Esophagus muscularis mucosa (tissue), 4 donors: ENCODE data around the gene FDX2. TPM values are rescaled to one million over a fixed set of nuclear protein-coding genes. Genes with fewer than 3 reads are reported as not detected.
A peak's percentile ranks its signal among the peaks of the same experiment; 100 is the strongest.

Experiments used
- DNase-seq: peaks from one replicate; pipeline ENCODE4 v3.0.0-alpha.2; 2017; ENCODE audit errors: extremely low spot score
- H3K27ac ChIP-seq, 4 donors: fragments of 200-600 bp; sonication (generic); replicated peaks in 1 of 4; 1 replicate in 3 of 4; 2 replicates in 1 of 4; pipeline ENCODE4 v1.5.1; 2016 to 2019; ENCODE audit warnings: mild to moderate bottlenecking in 1 of 4
- H3K27me3 ChIP-seq, 4 donors: fragments of 200-600 bp; sonication (generic); one replicate each; pipeline versions ENCODE4 v1.5.1 to v1.6.0; 2016 to 2019
- H3K36me3 ChIP-seq, 4 donors: fragments of 200-600 bp; sonication (generic); one replicate each; pipeline ENCODE4 v1.5.1; 2016 to 2019
- H3K4me1 ChIP-seq, 4 donors: fragments of 200-600 bp; sonication (generic); one replicate each; pipeline ENCODE4 v1.5.1; 2016 to 2019
- H3K4me3 ChIP-seq, 4 donors: fragments of 200-600 bp; sonication (generic); 1 replicate in 2 of 4; 2 replicates in 2 of 4; pipeline ENCODE4 v1.5.1; 2016 to 2019; ENCODE audit warnings: mild to moderate bottlenecking in 4 of 4, moderate library complexity in 1 of 4
- H3K9me3 ChIP-seq, 4 donors: fragments of 200-600 bp; sonication (generic); 1 replicate in 3 of 4; 2 replicates in 1 of 4; pipeline ENCODE4 v1.5.1; 2016 to 2019
- CTCF ChIP-seq, 3 experiments: fragments of 200-600 bp in 2 of 3; fragments of 450-650 bp in 1 of 3; sonication (generic) in 2 of 3; IDR thresholded peaks; one replicate each; pipeline ENCODE4 v1.5.1; 2017 to 2019; ENCODE audit warnings: antibody characterized with exemption in 3 of 3, mild to moderate bottlenecking in 2 of 3, moderate library complexity in 1 of 3
- EP300 ChIP-seq: sonication (generic); formaldehyde crosslinking; IDR thresholded peaks from one replicate; pipeline ENCODE4 v1.6.1; 2017; ENCODE audit warnings: antibody characterized with exemption
- POLR2A ChIP-seq: fragments of 450-650 bp; IDR thresholded peaks from one replicate; pipeline ENCODE4 v1.6.1; 2017; ENCODE audit warnings: antibody characterized with exemption, moderate library complexity, mild to moderate bottlenecking, low read depth
- POLR2AphosphoS5 ChIP-seq, 2 donors: sonication (generic); formaldehyde crosslinking; IDR thresholded peaks; one replicate each; pipeline ENCODE4 v1.6.1; 2017; ENCODE audit warnings: antibody characterized with exemption in 2 of 2
- WGBS: methylation state at CpG from one replicate; pipeline ENCODE4 v1.1.5; 2018; 5-methylcytosine and 5-hydroxymethylcytosine counted together
- intact Hi-C: fragments of 100-400 bp; cut with DNase I; formaldehyde crosslinking; loops from one replicate; pipeline ENCODE4 v1.15.1; 2023
- total RNA-seq, 4 donors: library from RNA; depleted of rRNA; stranded (reverse); fragments of >200 nt; gene quantifications; one replicate each; pipeline versions ENCODE4 v1.1.0 to v1.2.1, GENCODE V29; 2016

Gene FDX2
- total RNA-seq, 4 donors from 2014 or later: 16.6 to 29.6 (median 26.5) TPM

DNA sequence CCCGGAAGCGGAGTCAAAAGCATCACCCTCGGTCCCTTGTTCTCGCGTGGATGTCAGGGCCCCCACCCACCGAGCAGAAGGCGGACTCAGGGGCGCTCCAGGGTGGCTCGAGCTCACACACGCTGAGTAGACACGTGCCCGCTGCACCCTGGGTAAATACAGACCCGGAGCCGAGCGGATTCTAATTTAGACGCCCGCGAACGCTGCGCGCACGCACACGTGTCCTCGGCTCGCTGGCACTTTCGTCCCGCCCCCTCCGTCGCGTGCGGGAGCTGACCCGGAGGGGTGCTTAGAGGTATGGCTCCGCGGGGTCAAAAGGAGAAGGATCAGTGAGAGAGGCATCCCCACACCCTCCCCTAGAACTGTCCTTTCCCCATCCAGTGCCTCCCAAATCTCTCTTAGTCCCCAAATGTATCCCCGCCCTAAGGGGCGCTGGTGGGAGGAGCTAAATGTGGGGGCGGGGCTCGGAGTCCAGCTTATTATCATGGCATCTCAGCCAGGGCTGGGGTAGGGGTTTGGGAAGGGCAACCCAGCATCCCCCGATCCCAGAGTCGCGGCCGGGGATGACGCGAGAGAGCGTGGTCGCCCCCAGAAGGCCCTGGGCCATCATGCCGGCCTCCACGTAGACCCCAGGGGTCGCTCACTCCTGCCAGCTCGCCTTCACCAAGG is 26.5 kb downstream of the FDX2 start:
- DNase-seq: no peak
- intact Hi-C loops: no loop called here
- no peak for TF ChIP-seq POLR2A
- 2% methylated on average over 40 of the region's 50 CpGs for WGBS
- Histone ChIP-seq H3K9me3 (no peaks in the 10 kb centered on the region), H3K4me3 (peak overlapping the region; percentile 34 to 60 (median 47)), H3K4me1 (peaks cover 66 to 88% (median 80%) of the 10 kb centered on the region in 4 donors), H3K27me3 (peaks cover 16 to 98% (median 74%) of the 10 kb centered on the region in 4 donors), H3K27ac (no peak overlapping the region), H3K36me3 (peaks cover 6 to 18% (median 11%) of the 10 kb centered on the region in 4 donors)

- H3K27ac ChIP-seq: no peak overlapping the region
- peaks cover 16 to 98% (median 68%) of the 10 kb centered on the region in 4 donors for H3K27me3 ChIP-seq
- 4% methylated on average over 4 of the region's 23 CpGs for WGBS
- TF ChIP-seq POLR2A: no peak
- no peak for TF ChIP-seq EP300
- no peak for TF ChIP-seq CTCF (IDR thresholded peaks at IDR 0.05)
- TF ChIP-seq POLR2AphosphoS5 (IDR thresholded peaks at IDR 0.05): no peak
- DNase-seq: no peak
- peaks cover 66 to 82% (median 76%) of the 10 kb centered on the region in 4 donors for H3K4me1 ChIP-seq
- H3K4me3 ChIP-seq: peak overlapping the region; percentile 34 to 60 (median 47)
- H3K36me3 ChIP-seq: peaks cover 7 to 24% (median 17%) of the 10 kb centered on the region in 4 donors
- H3K9me3 ChIP-seq: no peaks in the 10 kb centered on the region
- intact Hi-C loops: no loop called here
Measured at GRCh38 chr19:10288662-10289166, 27.1 kb downstream of the FDX2 start.

GRCh38 chr19:10286803-10287737 is 28.7 kb downstream of the FDX2 start, which contains the start of gene ICAM4:
Gene ICAM4, plus strand, starts transcription at chr19:10286955. Its CDS starts 58 bp downstream, at chr19:10287013.
- intact Hi-C loops: no loop called here
- peak within 1 kb of the TSS; percentile 8 to 27 (median 16) for H3K4me3 ChIP-seq
- DNase-seq: no peak
- TF ChIP-seq CTCF (IDR thresholded peaks at IDR 0.05) (no peak), POLR2AphosphoS5 (IDR thresholded peaks at IDR 0.05) (no peak), POLR2A (no peak), EP300 (no peak)
- peaks cover 7 to 36% (median 26%) of the 10 kb centered on the region in 4 donors for H3K36me3 ChIP-seq
- peaks cover 56 to 66% (median 61%) of the 10 kb centered on the region in 4 donors for H3K4me1 ChIP-seq
- 1% methylated on average over 16 of the region's 59 CpGs for WGBS
- H3K9me3 ChIP-seq: no peaks in the 10 kb centered on the region
- H3K27me3 ChIP-seq: peaks cover 8 to 87% (median 51%) of the 10 kb centered on the region in 4 donors
- H3K27ac ChIP-seq: peak within 1 kb of the TSS in 2 of 4 donors; percentile 2 to 35

DNA sequence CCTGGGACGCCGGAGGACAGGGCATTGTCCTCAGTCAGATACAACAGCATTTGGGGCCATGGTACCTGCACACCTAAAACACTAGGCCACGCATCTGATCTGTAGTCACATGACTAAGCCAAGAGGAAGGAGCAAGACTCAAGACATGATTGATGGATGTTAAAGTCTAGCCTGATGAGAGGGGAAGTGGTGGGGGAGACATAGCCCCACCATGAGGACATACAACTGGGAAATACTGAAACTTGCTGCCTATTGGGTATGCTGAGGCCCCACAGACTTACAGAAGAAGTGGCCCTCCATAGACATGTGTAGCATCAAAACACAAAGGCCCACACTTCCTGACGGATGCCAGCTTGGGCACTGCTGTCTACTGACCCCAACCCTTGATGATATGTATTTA is 30.4 kb downstream of the FDX2 start:
- H3K9me3 ChIP-seq: no peaks in the 10 kb centered on the region
- peaks cover 7 to 38% (median 26%) of the 10 kb centered on the region in 4 donors for H3K36me3 ChIP-seq
- no peak overlapping the region for H3K27ac ChIP-seq
- peaks cover 0 to 71% (median 35%) of the 10 kb centered on the region in 4 donors for H3K27me3 ChIP-seq
- TF ChIP-seq EP300: no peak
- no peak for TF ChIP-seq POLR2AphosphoS5 (IDR thresholded peaks at IDR 0.05)
- TF ChIP-seq CTCF (IDR thresholded peaks at IDR 0.05): no peak
- TF ChIP-seq POLR2A: no peak
- DNase-seq: no peak
- peaks cover 39 to 49% (median 44%) of the 10 kb centered on the region in 4 donors for H3K4me1 ChIP-seq
- intact Hi-C loops: no loop called here
- no peak overlapping the region for H3K4me3 ChIP-seq
- 94% methylated on average over 2 of the region's 4 CpGs for WGBS

DNA sequence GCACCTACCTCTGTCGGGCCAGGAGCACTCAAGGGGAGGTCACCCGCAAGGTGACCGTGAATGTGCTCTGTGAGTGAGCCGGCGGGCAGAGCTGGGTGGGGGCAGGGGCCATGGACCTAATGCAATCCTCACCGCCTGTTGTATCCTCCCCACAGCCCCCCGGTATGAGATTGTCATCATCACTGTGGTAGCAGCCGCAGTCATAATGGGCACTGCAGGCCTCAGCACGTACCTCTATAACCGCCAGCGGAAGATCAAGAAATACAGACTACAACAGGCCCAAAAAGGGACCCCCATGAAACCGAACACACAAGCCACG is 30.9 kb downstream of the FDX2 start:
- TF ChIP-seq EP300 (no peak), CTCF (IDR thresholded peaks at IDR 0.05) (no peak), POLR2AphosphoS5 (IDR thresholded peaks at IDR 0.05) (no peak), POLR2A (no peak)
- Histone ChIP-seq H3K4me1 (peaks cover 34 to 44% (median 40%) of the 10 kb centered on the region in 4 donors), H3K27ac (no peak overlapping the region), H3K27me3 (peaks cover 0 to 66% (median 31%) of the 10 kb centered on the region in 4 donors), H3K4me3 (no peak overlapping the region), H3K36me3 (peaks cover 7 to 38% (median 27%) of the 10 kb centered on the region in 4 donors), H3K9me3 (no peaks in the 10 kb centered on the region)
- no peak for DNase-seq
- intact Hi-C loops: no loop called here
- WGBS: 99% methylated on average over 10 of the region's 13 CpGs
